Osteocyte (in vitro differentiated cells): Measurements from ENCODE around the gene POLR1G. TPM values are rescaled to one million over a fixed set of nuclear protein-coding genes. Genes with fewer than 3 reads are reported as not detected.
A peak's percentile ranks its signal among the peaks of the same experiment; 100 is the strongest.

Experiments used
- DNase-seq: peaks from one replicate; pipeline ENCODE4 v3.0.0; 2021; ENCODE audit warnings: mixed read lengths; ENCODE audit not compliant: unreplicated experiment; ENCODE audit errors: extremely low spot score
- H3K27ac Mint-ChIP-seq: one replicate; pipeline ENCODE4 v1.8.0; 2021; ENCODE audit warnings: mild to moderate bottlenecking, mixed read lengths; ENCODE audit not compliant: unreplicated experiment
- H3K27me3 Mint-ChIP-seq: one replicate; pipeline ENCODE4 v1.8.0; 2021; ENCODE audit warnings: mixed read lengths; ENCODE audit not compliant: unreplicated experiment
- H3K36me3 Mint-ChIP-seq: one replicate; pipeline ENCODE4 v1.8.0; 2021; ENCODE audit warnings: mixed read lengths; ENCODE audit not compliant: unreplicated experiment
- H3K4me1 Mint-ChIP-seq: one replicate; pipeline ENCODE4 v1.8.0; 2021; ENCODE audit warnings: mixed read lengths; ENCODE audit not compliant: unreplicated experiment
- H3K4me3 Mint-ChIP-seq: one replicate; pipeline ENCODE4 v1.8.0; 2021; ENCODE audit warnings: mild to moderate bottlenecking, moderate library complexity, mixed read lengths; ENCODE audit not compliant: unreplicated experiment
- H3K9me3 Mint-ChIP-seq: one replicate; pipeline ENCODE4 v1.8.0; 2021; ENCODE audit warnings: mixed read lengths; ENCODE audit not compliant: unreplicated experiment
- CTCF ChIP-seq: fragments of 200-600 bp; sonication (generic); IDR thresholded peaks from 2 replicates; pipeline ENCODE4 v1.5.0; 2021; ENCODE audit warnings: antibody characterized with exemption, mild to moderate bottlenecking, moderate library complexity
- long read RNA-seq: library from polyadenylated mRNA; unstranded; transcript quantifications from one replicate; pipeline ENCODE4 v2.0.0, GENCODE V29; 2021
- total RNA-seq: library from RNA; stranded (reverse); gene quantifications from 2 replicates; pipeline ENCODE4 v1.2.1, GENCODE V29; 2021

The POLR1G gene
- total RNA-seq = 7.6 and 9.1 TPM in 2 replicates
- long read RNA-seq, partial matches to known transcripts = 0 of 6 reads
- long read RNA-seq, other reads (novel, unspliced or antisense) = 1 of 6 reads

- Mint-ChIP-seq H3K36me3 (peaks cover 4% of the 10 kb centered on the region), H3K9me3 (no peaks in the 10 kb centered on the region), H3K4me1 (peaks cover 51% of the 10 kb centered on the region), H3K27me3 (no peaks in the 10 kb centered on the region), H3K27ac (peak within 1 kb of the TSS; percentile 95), H3K4me3 (peak within 1 kb of the TSS; percentile 97)
- peak; percentile 92 for DNase-seq
- no peak for TF ChIP-seq CTCF
Measured at GRCh38 chr19:45406226-45407090, at the start of gene POLR1G. TSS of gene POLR1G (plus strand) at chr19:45406644. CDS start at chr19:45406697, 53 bp downstream.

GRCh38 chr19:45356760-45357444 lies 49.5 kb upstream of the POLR1G start:
- Mint-ChIP-seq H3K4me3 (no peak overlapping the region), H3K9me3 (no peaks in the 10 kb centered on the region), H3K36me3 (peaks cover 29% of the 10 kb centered on the region), H3K27me3 (no peaks in the 10 kb centered on the region), H3K27ac (no peak overlapping the region), H3K4me1 (no peaks in the 10 kb centered on the region)
- no peak for TF ChIP-seq CTCF
- no peak for DNase-seq

- Mint-ChIP-seq H3K27ac (no peak overlapping the region), H3K9me3 (no peaks in the 10 kb centered on the region), H3K36me3 (peaks cover 29% of the 10 kb centered on the region), H3K4me1 (no peaks in the 10 kb centered on the region), H3K27me3 (no peaks in the 10 kb centered on the region), H3K4me3 (no peak overlapping the region)
- TF ChIP-seq CTCF = no peak
- no peak for DNase-seq
Measured at GRCh38 chr19:45357445-45357783, 49.0 kb upstream of the POLR1G start.

GRCh38 chr19:45358213-45358792 lies 48.1 kb upstream of the POLR1G start:
- Mint-ChIP-seq H3K4me3 (no peak overlapping the region), H3K27ac (no peak overlapping the region), H3K9me3 (no peaks in the 10 kb centered on the region), H3K4me1 (no peaks in the 10 kb centered on the region), H3K27me3 (no peaks in the 10 kb centered on the region), H3K36me3 (peaks cover 29% of the 10 kb centered on the region)
- TF ChIP-seq CTCF = no peak
- no peak for DNase-seq

GRCh38 chr19:45361608-45362007 lies 44.8 kb upstream of the POLR1G start:
- Mint-ChIP-seq H3K9me3 (no peaks in the 10 kb centered on the region), H3K36me3 (peaks cover 15% of the 10 kb centered on the region), H3K4me3 (no peak overlapping the region), H3K4me1 (no peaks in the 10 kb centered on the region), H3K27ac (no peak overlapping the region), H3K27me3 (no peaks in the 10 kb centered on the region)
- no peak for DNase-seq
- TF ChIP-seq CTCF = no peak
